GM12865 (cell line): Measurements from ENCODE around the gene CDC42BPB.

Source experiments
- DNase-seq: peaks from one replicate; pipeline ENCODE4 v3.0.0; 2010; ENCODE audit warnings: low read depth
- H3K4me3 ChIP-seq: 2 replicates; pipeline ENCODE4 v1.5.1; 2011; ENCODE audit warnings: mild to moderate bottlenecking, low read depth, low read length, control low read depth
- CTCF ChIP-seq: IDR thresholded peaks from 2 replicates; pipeline ENCODE4 v1.5.1; 2011; ENCODE audit warnings: low read length, control low read depth, low read depth, inconsistent platforms; ENCODE audit not compliant: insufficient read depth; ENCODE audit errors: missing control alignments

CDC42BPB gene

GRCh38 chr14:102940729-102941362, 116.5 kb downstream of the CDC42BPB start:
- TF ChIP-seq CTCF = no peak
- DNase-seq = no peak
- no peak overlapping the region for H3K4me3 ChIP-seq

- no peak for DNase-seq
- no peak overlapping the region for H3K4me3 ChIP-seq
- TF ChIP-seq CTCF = no peak
These were observed 117.4 kb downstream of the CDC42BPB start for GRCh38 chr14:102939820-102940561.

GRCh38 chr14:102939329-102939728, 118.0 kb downstream of the CDC42BPB start:
- no peak for DNase-seq
- H3K4me3 ChIP-seq = no peak overlapping the region
- no peak for TF ChIP-seq CTCF

GRCh38 chr14:102938191-102938590, 119.2 kb downstream of the CDC42BPB start:
- no peak for DNase-seq
- TF ChIP-seq CTCF = no peak
- no peak overlapping the region for H3K4me3 ChIP-seq

- DNase-seq = no peak
- no peak overlapping the region for H3K4me3 ChIP-seq
- TF ChIP-seq CTCF = no peak
These were observed 119.8 kb downstream of the CDC42BPB start for GRCh38 chr14:102937331-102938175.

GRCh38 chr14:102935756-102936155, 121.6 kb downstream of the CDC42BPB start:
- DNase-seq = no peak
- no peak overlapping the region for H3K4me3 ChIP-seq
- no peak for TF ChIP-seq CTCF
